HEK293T (cell line): ENCODE data around the gene COL5A1.

Experiments used
- BHLHE40 ChIP-seq: fragments of 450-650 bp; IDR thresholded peaks from 2 replicates; pipeline ENCODE4 v1.6.1; 2016; ENCODE audit warnings: mild to moderate bottlenecking, moderate library complexity, borderline replicate concordance
- ELF4 ChIP-seq: fragments of 450-650 bp; IDR thresholded peaks from 2 replicates; pipeline ENCODE4 v1.6.1; 2017; ENCODE audit warnings: antibody characterized with exemption
- FOXA1 ChIP-seq: fragments of 450-650 bp; IDR thresholded peaks from 2 replicates; pipeline ENCODE4 v1.6.1; 2016; ENCODE audit warnings: mild to moderate bottlenecking
- FOXM1 ChIP-seq: fragments of 450-650 bp; IDR thresholded peaks from 2 replicates; pipeline ENCODE4 v1.6.1; 2017; ENCODE audit warnings: mild to moderate bottlenecking, borderline replicate concordance
- LEF1 ChIP-seq: fragments of 450-650 bp; IDR thresholded peaks from 2 replicates; pipeline ENCODE4 v1.6.1; 2017; ENCODE audit warnings: mild to moderate bottlenecking, borderline replicate concordance
- NFRKB ChIP-seq: fragments of 450-650 bp; IDR thresholded peaks from 2 replicates; pipeline ENCODE4 v1.6.1; 2016; ENCODE audit warnings: mild to moderate bottlenecking, moderate library complexity
- SUZ12 ChIP-seq: fragments of 450-650 bp; IDR thresholded peaks from 2 replicates; pipeline ENCODE4 v1.6.1; 2016; ENCODE audit warnings: mild to moderate bottlenecking
- ZNF384 ChIP-seq: fragments of 450-650 bp; IDR thresholded peaks from 2 replicates; pipeline ENCODE4 v1.6.1; 2016

- TF ChIP-seq ELF4 = no peak
- TF ChIP-seq ZNF384 = no peak
- TF ChIP-seq FOXA1 = no peak
- TF ChIP-seq BHLHE40 = no peak
- TF ChIP-seq FOXM1 = no peak
- no peak for TF ChIP-seq NFRKB
- TF ChIP-seq LEF1 = no peak
- no peak for TF ChIP-seq SUZ12
Measured at GRCh38 chr9:134796882-134797281, 155.3 kb downstream of the COL5A1 start.
